ENCODE data around the gene NMNAT1. TPM values are rescaled to one million over a fixed set of nuclear protein-coding genes. Genes with fewer than 3 reads are reported as not detected.
"Not testable (repeated sequence)": the region's sequence is repeated elsewhere in the genome, so short reads cannot be mapped to it uniquely, and the experiment has no call there.

Gene NMNAT1
- total and polyA plus RNA-seq, 7 experiments from 2014 or later = 2.7 to 9.5 (median 7.5) TPM

DNA sequence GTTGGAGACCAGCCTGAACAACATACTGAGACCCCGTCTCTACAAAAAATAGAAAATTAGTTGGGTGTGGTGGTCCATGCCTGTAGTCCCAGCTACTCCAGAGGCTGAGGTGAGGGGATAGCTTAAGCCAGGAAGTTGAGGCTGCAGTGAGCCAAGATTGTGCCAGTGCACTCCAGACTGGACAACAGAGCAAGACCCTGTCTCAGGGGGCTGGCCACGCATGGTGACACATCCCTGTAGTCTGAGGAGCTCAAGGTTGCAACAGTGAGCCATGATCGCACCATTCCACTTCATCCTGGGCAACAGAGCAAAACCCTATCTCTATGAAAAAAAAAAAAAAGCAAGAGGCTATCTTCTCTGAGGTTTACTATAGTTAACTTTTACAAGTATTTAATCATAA is 76.8 kb downstream of the NMNAT1 start:
- CTCF ChIA-PET = no interaction called here
- H3K27ac ChIP-seq (ENCODE audit: low read depth, low read length) = no peak overlapping the region
- intact Hi-C loops (cut with micrococcal nuclease) = no loop called here

DNA sequence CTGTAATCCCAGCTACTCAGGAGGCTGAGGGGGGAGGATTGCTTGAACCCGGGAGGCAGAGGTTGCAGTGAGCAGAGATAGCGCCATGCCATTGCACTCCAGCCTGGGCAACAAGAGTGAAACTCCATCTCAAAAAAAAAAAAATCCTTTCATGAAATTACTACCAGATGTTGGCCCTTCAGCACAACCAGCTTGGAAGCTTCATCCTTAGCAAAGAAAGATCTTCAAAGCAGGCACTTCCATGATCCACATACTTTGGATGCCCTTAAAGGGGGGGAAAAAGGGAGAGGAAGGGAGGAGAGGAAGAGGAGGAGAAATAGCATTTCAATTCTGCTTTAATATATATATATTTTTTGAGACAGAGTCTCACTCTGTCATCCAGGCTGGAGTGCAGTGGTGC is 77.4 kb downstream of the NMNAT1 start:
- ATAC-seq; H3K4me3 ChIP-seq (ENCODE audit: low read length); H3K4me1 ChIP-seq (ENCODE audit: control insufficient read depth in 2 of 2, insufficient read depth in 2 of 2, low read length in 2 of 2); H3K27ac ChIP-seq (ENCODE audit: low read depth, low read length); H3K4me3 Mint-ChIP-seq; POLR2A ChIA-PET; H3K4me1 Mint-ChIP-seq; DNase-seq; H3K27ac Mint-ChIP-seq; H3K36me3 Mint-ChIP-seq; intact Hi-C loops (cut with micrococcal nuclease); H3K27me3 Mint-ChIP-seq; H3K36me3 ChIP-seq (ENCODE audit: control insufficient read depth in 2 of 3, insufficient read depth in 3 of 3, low read length in 3 of 3); H3K9me3 ChIP-seq (ENCODE audit: control insufficient read depth in 2 of 3, low read length in 3 of 3); H3K9me3 Mint-ChIP-seq; H3K27me3 ChIP-seq (ENCODE audit: control insufficient read depth in 2 of 2, insufficient read depth in 2 of 2, low read length in 2 of 2): not testable (repeated sequence)
- CTCF ChIA-PET = interaction anchor here (0.6 kb wide), 1 partner anchor 33 kb away, joined by 4 read pairs; no protein-coding TSS in a partner anchor

More for the DNA sequence above, 76.8 kb downstream of the NMNAT1 start:
- H3K27ac Mint-ChIP-seq = no peak overlapping the region
- peaks cover 0 to 7% (median 0%) of the 10 kb centered on the region in 7 donors for H3K4me1 Mint-ChIP-seq
- Histone ChIP-seq H3K9me3 (ENCODE audit: control insufficient read depth in 2 of 3, low read length in 3 of 3) (no peaks in the 10 kb centered on the region), H3K36me3 (ENCODE audit: control insufficient read depth in 2 of 3, insufficient read depth in 3 of 3, low read length in 3 of 3) (no peaks in the 10 kb centered on the region), H3K27me3 (ENCODE audit: control insufficient read depth in 2 of 2, insufficient read depth in 2 of 2, low read length in 2 of 2) (no peaks in the 10 kb centered on the region), H3K4me1 (ENCODE audit: control insufficient read depth in 2 of 2, insufficient read depth in 2 of 2, low read length in 2 of 2) (no peaks in the 10 kb centered on the region), H3K4me3 (ENCODE audit: low read length) (no peak overlapping the region)
- no peaks in the 10 kb centered on the region for H3K9me3 Mint-ChIP-seq
- POLR2A ChIA-PET = no interaction called here
- DNase-seq (no peak), ATAC-seq (no peak)
- H3K4me3 Mint-ChIP-seq = no peak overlapping the region
- H3K36me3 Mint-ChIP-seq = no peaks in the 10 kb centered on the region
- H3K27me3 Mint-ChIP-seq = no peaks in the 10 kb centered on the region

DNA sequence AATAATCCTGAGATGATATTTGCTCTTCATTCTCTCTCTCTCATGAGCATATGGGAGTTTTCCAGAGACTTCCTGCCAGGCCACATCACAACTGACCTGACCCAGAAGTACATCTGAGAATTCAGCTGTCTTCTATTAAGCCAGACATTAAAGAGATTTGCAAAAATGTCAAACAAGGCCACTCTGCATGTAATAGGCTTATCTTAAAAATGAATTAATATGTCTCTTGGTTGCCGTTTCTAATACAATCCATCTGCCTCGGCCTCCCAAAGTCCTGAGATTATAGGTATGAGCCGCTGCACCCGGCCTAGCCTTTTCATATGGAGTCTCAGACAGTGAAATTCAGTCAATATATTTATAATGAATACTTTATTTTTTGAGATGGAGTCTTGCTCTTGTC is 78.7 kb downstream of the NMNAT1 start:
- H3K4me1 ChIP-seq (ENCODE audit: control insufficient read depth in 2 of 2, insufficient read depth in 2 of 2, low read length in 2 of 2); H3K27me3 ChIP-seq (ENCODE audit: control insufficient read depth in 2 of 2, insufficient read depth in 2 of 2, low read length in 2 of 2); H3K4me3 ChIP-seq (ENCODE audit: low read length); POLR2A ChIA-PET; ATAC-seq; H3K36me3 ChIP-seq (ENCODE audit: control insufficient read depth in 2 of 3, insufficient read depth in 3 of 3, low read length in 3 of 3); H3K9me3 ChIP-seq (ENCODE audit: control insufficient read depth in 2 of 3, low read length in 3 of 3); CTCF ChIA-PET; H3K4me1 Mint-ChIP-seq; H3K27me3 Mint-ChIP-seq; H3K9me3 Mint-ChIP-seq; H3K27ac Mint-ChIP-seq; H3K27ac ChIP-seq (ENCODE audit: low read depth, low read length); DNase-seq; intact Hi-C loops (cut with micrococcal nuclease); H3K36me3 Mint-ChIP-seq; H3K4me3 Mint-ChIP-seq: not testable (repeated sequence)

DNA sequence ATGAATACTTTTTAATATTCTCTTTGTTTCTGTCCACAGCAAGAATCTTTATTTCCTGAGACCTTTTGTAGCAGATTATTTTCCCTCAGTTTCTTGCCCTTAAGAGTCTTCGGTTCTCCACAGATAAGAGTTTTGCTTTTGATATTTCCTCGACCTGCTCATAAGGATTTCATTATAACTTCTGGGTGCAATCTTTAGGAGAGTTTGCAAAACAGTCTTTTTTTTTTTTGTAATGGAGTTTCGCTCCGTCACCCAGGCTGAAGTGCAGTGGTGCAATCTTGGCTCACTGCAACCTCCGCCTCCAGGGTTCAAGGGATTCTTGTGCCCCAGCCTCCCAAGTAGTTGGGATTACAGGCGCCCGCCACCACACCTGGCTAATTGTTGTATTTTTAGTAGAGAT is 79.4 kb downstream of the NMNAT1 start:
- H3K4me3 Mint-ChIP-seq = no peak overlapping the region
- H3K4me3 ChIP-seq (ENCODE audit: low read length) = no peak overlapping the region
- no peaks in the 10 kb centered on the region for H3K4me1 ChIP-seq (ENCODE audit: control insufficient read depth in 2 of 2, insufficient read depth in 2 of 2, low read length in 2 of 2)
- ChIA-PET POLR2A (no interaction called here), CTCF (no interaction called here)
- no peaks in the 10 kb centered on the region for H3K27me3 ChIP-seq (ENCODE audit: control insufficient read depth in 2 of 2, insufficient read depth in 2 of 2, low read length in 2 of 2)
- intact Hi-C loops (cut with micrococcal nuclease) = no loop called here
- DNase-seq (no peak), ATAC-seq (no peak)
- H3K36me3 ChIP-seq (ENCODE audit: control insufficient read depth in 2 of 3, insufficient read depth in 3 of 3, low read length in 3 of 3) = no peaks in the 10 kb centered on the region
- H3K27me3 Mint-ChIP-seq = no peaks in the 10 kb centered on the region
- H3K4me1 Mint-ChIP-seq = peaks cover 0 to 7% (median 0%) of the 10 kb centered on the region in 7 donors
- H3K9me3 Mint-ChIP-seq = no peaks in the 10 kb centered on the region
- no peak overlapping the region for H3K27ac Mint-ChIP-seq
- no peaks in the 10 kb centered on the region for H3K36me3 Mint-ChIP-seq
- no peaks in the 10 kb centered on the region for H3K9me3 ChIP-seq (ENCODE audit: control insufficient read depth in 2 of 3, low read length in 3 of 3)
- no peak overlapping the region for H3K27ac ChIP-seq (ENCODE audit: low read depth, low read length)

DNA sequence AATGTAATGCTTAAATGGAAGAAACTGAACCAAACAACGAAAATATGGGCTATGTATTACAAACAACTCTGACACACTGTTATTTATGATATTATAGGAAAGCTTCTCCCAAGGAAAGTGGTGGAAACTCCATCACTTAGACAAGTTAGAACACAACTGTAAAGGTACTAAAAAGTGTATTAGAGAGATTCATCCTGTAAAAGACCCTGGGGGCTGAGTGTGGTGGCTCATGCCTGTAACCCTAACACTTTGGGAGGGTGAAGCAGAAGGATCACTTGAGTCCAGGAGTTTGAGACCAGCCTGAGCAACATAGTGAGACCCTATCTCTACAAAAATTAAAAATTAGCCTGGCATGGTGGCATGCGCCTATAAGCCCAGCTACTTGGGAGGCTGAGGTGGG is 82.1 kb downstream of the NMNAT1 start:
- POLR2A ChIA-PET = no interaction called here

DNA sequence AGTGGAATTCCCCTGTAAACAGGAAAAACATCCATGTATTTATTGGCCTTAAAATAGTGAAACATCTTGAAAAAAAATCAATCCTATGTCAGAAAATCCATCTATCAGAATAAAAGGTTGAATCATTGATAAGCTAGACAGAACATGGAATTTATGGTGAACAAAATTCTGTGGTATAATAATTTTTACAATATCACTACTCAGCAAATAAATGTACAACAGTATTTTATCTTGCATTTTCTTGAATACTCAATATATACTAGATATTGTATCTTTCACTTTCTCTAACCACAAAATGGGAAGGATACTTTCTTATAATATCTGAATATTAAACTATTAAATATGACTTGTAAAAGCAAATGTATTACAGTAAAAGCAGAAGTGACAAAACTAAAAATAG is 83.8 kb downstream of the NMNAT1 start:
- Mint-ChIP-seq H3K27me3 (no peaks in the 10 kb centered on the region), H3K27ac (no peak overlapping the region), H3K36me3 (no peaks in the 10 kb centered on the region), H3K4me3 (no peak overlapping the region), H3K9me3 (no peaks in the 10 kb centered on the region), H3K4me1 (peaks cover 0 to 2% (median under 1%) of the 10 kb centered on the region in 7 donors)
- Histone ChIP-seq H3K4me3 (ENCODE audit: low read length) (no peak overlapping the region), H3K4me1 (ENCODE audit: control insufficient read depth in 2 of 2, insufficient read depth in 2 of 2, low read length in 2 of 2) (no peaks in the 10 kb centered on the region), H3K27ac (ENCODE audit: low read depth, low read length) (no peak overlapping the region), H3K36me3 (ENCODE audit: control insufficient read depth in 2 of 3, insufficient read depth in 3 of 3, low read length in 3 of 3) (no peaks in the 10 kb centered on the region), H3K27me3 (ENCODE audit: control insufficient read depth in 2 of 2, insufficient read depth in 2 of 2, low read length in 2 of 2) (no peaks in the 10 kb centered on the region), H3K9me3 (ENCODE audit: control insufficient read depth in 2 of 3, low read length in 3 of 3) (no peaks in the 10 kb centered on the region)
- intact Hi-C loops (cut with micrococcal nuclease) = no loop called here
- ChIA-PET CTCF (no interaction called here), POLR2A (no interaction called here)
- DNase-seq = no peak
- ATAC-seq = no peak

More for the DNA sequence above, 82.1 kb downstream of the NMNAT1 start:
- no peak overlapping the region for H3K27ac ChIP-seq (ENCODE audit: low read depth, low read length)
- intact Hi-C loops (cut with micrococcal nuclease) = no loop called here
- H3K27me3 ChIP-seq (ENCODE audit: control insufficient read depth in 2 of 2, insufficient read depth in 2 of 2, low read length in 2 of 2) = no peaks in the 10 kb centered on the region
- no peak overlapping the region for H3K4me3 Mint-ChIP-seq
- H3K27ac Mint-ChIP-seq = no peak overlapping the region
- no peaks in the 10 kb centered on the region for H3K4me1 ChIP-seq (ENCODE audit: control insufficient read depth in 2 of 2, insufficient read depth in 2 of 2, low read length in 2 of 2)
- peaks cover 0 to 2% (median 0%) of the 10 kb centered on the region in 7 donors for H3K4me1 Mint-ChIP-seq
- no peaks in the 10 kb centered on the region for H3K9me3 ChIP-seq (ENCODE audit: control insufficient read depth in 2 of 3, low read length in 3 of 3)
- no peak for DNase-seq
- no peaks in the 10 kb centered on the region for H3K27me3 Mint-ChIP-seq
- CTCF ChIA-PET = no interaction called here
- no peaks in the 10 kb centered on the region for H3K9me3 Mint-ChIP-seq
- no peak for ATAC-seq
- no peak overlapping the region for H3K4me3 ChIP-seq (ENCODE audit: low read length)
- no peaks in the 10 kb centered on the region for H3K36me3 Mint-ChIP-seq
- H3K36me3 ChIP-seq (ENCODE audit: control insufficient read depth in 2 of 3, insufficient read depth in 3 of 3, low read length in 3 of 3) = no peaks in the 10 kb centered on the region

DNA sequence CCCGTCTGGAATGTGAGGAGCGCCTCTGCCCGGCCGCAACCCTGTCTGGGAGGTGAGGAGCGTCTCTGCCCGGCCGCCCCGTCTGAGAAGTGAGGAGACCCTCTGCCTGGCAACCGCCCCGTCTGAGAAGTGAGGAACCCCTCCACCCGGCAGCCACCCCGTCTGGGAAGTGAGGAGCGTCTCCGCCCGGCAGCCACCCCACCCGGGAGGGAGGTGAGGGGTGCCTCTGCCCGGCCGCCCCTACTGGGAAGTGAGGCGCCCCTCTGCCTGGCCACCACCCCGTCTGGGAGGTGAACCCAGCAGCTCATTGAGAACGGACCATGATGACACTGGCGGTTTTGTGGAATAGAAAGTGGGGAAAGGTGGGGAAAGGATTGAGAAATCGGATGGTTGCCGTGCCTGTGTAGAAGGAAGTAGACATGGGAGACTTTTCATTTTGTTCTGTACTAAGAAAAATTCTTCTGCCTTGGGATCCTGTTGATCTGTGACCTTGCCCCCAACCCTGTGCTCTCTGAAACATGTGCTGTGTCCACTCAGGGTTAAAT is 85.8 kb downstream of the NMNAT1 start:
- H3K27ac Mint-ChIP-seq; ATAC-seq; H3K36me3 Mint-ChIP-seq; DNase-seq; CTCF ChIA-PET; H3K4me1 ChIP-seq (ENCODE audit: control insufficient read depth in 2 of 2, insufficient read depth in 2 of 2, low read length in 2 of 2); intact Hi-C loops (cut with micrococcal nuclease); H3K27me3 Mint-ChIP-seq; H3K9me3 ChIP-seq (ENCODE audit: control insufficient read depth in 2 of 3, low read length in 3 of 3); H3K27ac ChIP-seq (ENCODE audit: low read depth, low read length); H3K4me3 ChIP-seq (ENCODE audit: low read length); H3K9me3 Mint-ChIP-seq; H3K27me3 ChIP-seq (ENCODE audit: control insufficient read depth in 2 of 2, insufficient read depth in 2 of 2, low read length in 2 of 2); POLR2A ChIA-PET; H3K36me3 ChIP-seq (ENCODE audit: control insufficient read depth in 2 of 3, insufficient read depth in 3 of 3, low read length in 3 of 3); H3K4me3 Mint-ChIP-seq: not testable (repeated sequence)
- H3K4me1 Mint-ChIP-seq = peaks cover 11 to 17% (median 13%) of the 10 kb centered on the region in 7 donors
